Endometrium (tissue), 2 donors: ENCODE measurements around the gene OSBPL6.
"Not testable (repeated sequence)": the region's sequence is repeated elsewhere in the genome, so short reads cannot be mapped to it uniquely, and the experiment has no call there.

ENCODE experiments used
- FAIRE-seq: peaks from 2 replicates; lab custom pipeline; 2012; peaks lifted over from hg19 to GRCh38; lab: Jason Lieb, UNC
- donor health status: control.
- donor health status: control.

The OSBPL6 gene

GRCh38 chr2:178403671-178404306 lies 209.5 kb downstream of the OSBPL6 start:
- no peak for FAIRE-seq

GRCh38 chr2:178404368-178404767 lies 210.1 kb downstream of the OSBPL6 start:
- FAIRE-seq: no peak

GRCh38 chr2:178409261-178409660 lies 214.9 kb downstream of the OSBPL6 start:
- FAIRE-seq: no peak

- no peak for FAIRE-seq
These were observed 217.7 kb downstream of the OSBPL6 start for GRCh38 chr2:178412047-178412446.

GRCh38 chr2:178412453-178412852 lies 218.1 kb downstream of the OSBPL6 start:
- FAIRE-seq: not testable (repeated sequence)

GRCh38 chr2:178413472-178414265 lies 219.4 kb downstream of the OSBPL6 start:
- no peak for FAIRE-seq

- FAIRE-seq: peak; percentile 50
These were observed 220.2 kb downstream of the OSBPL6 start for GRCh38 chr2:178414266-178415247.

- no peak for FAIRE-seq
These were observed 221.7 kb downstream of the OSBPL6 start for GRCh38 chr2:178415979-178416378.

GRCh38 chr2:178417916-178418315 lies 223.6 kb downstream of the OSBPL6 start:
- no peak for FAIRE-seq

GRCh38 chr2:178418426-178418825 lies 224.1 kb downstream of the OSBPL6 start:
- no peak for FAIRE-seq

GRCh38 chr2:178419123-178419522 lies 224.8 kb downstream of the OSBPL6 start:
- no peak for FAIRE-seq

GRCh38 chr2:178420463-178420999 lies 226.2 kb downstream of the OSBPL6 start:
- no peak for FAIRE-seq

GRCh38 chr2:178422097-178422496 lies 227.8 kb downstream of the OSBPL6 start:
- no peak for FAIRE-seq

GRCh38 chr2:178423746-178424145 lies 229.4 kb downstream of the OSBPL6 start:
- not testable (repeated sequence) for FAIRE-seq

- no peak for FAIRE-seq
These were observed 231.0 kb downstream of the OSBPL6 start for GRCh38 chr2:178425255-178425827.

- no peak for FAIRE-seq
These were observed 232.1 kb downstream of the OSBPL6 start for GRCh38 chr2:178426388-178426787.

GRCh38 chr2:178427458-178427857 lies 233.1 kb downstream of the OSBPL6 start:
- FAIRE-seq: no peak

- FAIRE-seq: no peak
These were observed 234.1 kb downstream of the OSBPL6 start for GRCh38 chr2:178428396-178428806.

GRCh38 chr2:178429336-178429735 lies 235.0 kb downstream of the OSBPL6 start:
- FAIRE-seq: no peak

GRCh38 chr2:178436662-178437061 lies 242.3 kb downstream of the OSBPL6 start:
- FAIRE-seq: no peak

GRCh38 chr2:178441426-178441825 lies 247.1 kb downstream of the OSBPL6 start:
- no peak for FAIRE-seq
